ENCODE measurements around the gene NFATC4.

DNA sequence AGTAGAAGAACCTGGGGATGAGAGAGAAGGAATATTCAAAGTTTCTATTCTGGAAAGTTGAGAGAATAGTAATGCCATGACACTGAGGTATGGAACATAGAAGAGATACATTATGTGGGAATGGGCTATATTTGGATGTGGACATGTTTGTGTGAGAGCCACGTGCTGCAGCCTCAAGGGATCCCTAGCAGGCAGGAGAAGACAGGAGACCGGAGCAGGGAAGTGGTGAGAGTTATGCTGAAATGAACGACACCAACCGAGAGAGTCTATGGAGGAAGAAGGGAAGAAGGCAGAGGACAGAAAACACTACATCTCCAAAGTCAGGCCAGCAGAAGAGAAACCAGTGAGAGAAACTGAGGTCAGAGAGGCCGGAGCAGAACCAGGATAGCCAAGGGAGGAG is 18.2 kb upstream of the NFATC4 start:
- TF ChIP-seq POLR2A (IDR thresholded peaks at IDR 0.05) (no peak), POLR2AphosphoS5 (IDR thresholded peaks at IDR 0.05) (no peak)
- TF ChIP-seq, protein P1, sequence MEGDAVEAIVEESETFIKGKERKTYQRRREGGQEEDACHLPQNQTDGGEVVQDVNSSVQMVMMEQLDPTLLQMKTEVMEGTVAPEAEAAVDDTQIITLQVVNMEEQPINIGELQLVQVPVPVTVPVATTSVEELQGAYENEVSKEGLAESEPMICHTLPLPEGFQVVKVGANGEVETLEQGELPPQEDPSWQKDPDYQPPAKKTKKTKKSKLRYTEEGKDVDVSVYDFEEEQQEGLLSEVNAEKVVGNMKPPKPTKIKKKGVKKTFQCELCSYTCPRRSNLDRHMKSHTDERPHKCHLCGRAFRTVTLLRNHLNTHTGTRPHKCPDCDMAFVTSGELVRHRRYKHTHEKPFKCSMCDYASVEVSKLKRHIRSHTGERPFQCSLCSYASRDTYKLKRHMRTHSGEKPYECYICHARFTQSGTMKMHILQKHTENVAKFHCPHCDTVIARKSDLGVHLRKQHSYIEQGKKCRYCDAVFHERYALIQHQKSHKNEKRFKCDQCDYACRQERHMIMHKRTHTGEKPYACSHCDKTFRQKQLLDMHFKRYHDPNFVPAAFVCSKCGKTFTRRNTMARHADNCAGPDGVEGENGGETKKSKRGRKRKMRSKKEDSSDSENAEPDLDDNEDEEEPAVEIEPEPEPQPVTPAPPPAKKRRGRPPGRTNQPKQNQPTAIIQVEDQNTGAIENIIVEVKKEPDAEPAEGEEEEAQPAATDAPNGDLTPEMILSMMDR (IDR thresholded peaks at IDR 0.05), result no peak
